Mammary epithelial cell (primary cell): ENCODE measurements around the gene OR2A42.
"Not testable (repeated sequence)": the region's sequence is repeated elsewhere in the genome, so short reads cannot be mapped to it uniquely, and the experiment has no call there.

Experiments
- EZH2 ChIP-seq: IDR thresholded peaks from 2 replicates; pipeline ENCODE4 v1.6.1; 2012; ENCODE audit warnings: low read length, inconsistent platforms, borderline replicate concordance
- TF ChIP-seq, protein P1 (sequence below), 2 donors: IDR thresholded peaks in 1 of 2; conservative IDR thresholded peaks in 1 of 2; 2 replicates each; pipeline ENCODE4 v1.5.1; 2011 to 2012; ENCODE audit warnings: inconsistent platforms in 2 of 2, low read length in 2 of 2, mild to moderate bottlenecking in 2 of 2, control low read depth in 1 of 2, low read depth in 1 of 2; ENCODE audit not compliant: insufficient read depth in 1 of 2; ENCODE audit errors: extremely low read depth in 1 of 2

DNA sequence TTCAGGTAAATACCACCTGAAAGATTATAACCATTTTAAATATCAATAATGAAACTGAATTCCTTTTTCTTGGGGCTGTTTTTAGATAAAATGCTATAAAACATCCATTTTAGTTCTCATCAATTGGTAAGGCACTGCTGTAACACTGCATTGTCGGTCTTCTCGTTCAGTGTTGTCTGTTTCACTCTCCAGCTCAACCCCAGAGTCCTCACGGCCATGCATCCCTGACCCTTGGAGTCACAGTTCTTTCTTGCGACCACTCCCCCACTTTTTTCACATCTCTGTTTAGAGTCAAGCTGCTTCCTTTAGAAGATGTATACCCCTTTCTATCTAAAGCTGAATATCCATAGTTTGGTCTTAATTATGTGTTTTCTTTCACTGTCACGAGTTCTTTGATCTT is 7.6 kb upstream of the OR2A42 start:
- TF ChIP-seq, protein P1, sequence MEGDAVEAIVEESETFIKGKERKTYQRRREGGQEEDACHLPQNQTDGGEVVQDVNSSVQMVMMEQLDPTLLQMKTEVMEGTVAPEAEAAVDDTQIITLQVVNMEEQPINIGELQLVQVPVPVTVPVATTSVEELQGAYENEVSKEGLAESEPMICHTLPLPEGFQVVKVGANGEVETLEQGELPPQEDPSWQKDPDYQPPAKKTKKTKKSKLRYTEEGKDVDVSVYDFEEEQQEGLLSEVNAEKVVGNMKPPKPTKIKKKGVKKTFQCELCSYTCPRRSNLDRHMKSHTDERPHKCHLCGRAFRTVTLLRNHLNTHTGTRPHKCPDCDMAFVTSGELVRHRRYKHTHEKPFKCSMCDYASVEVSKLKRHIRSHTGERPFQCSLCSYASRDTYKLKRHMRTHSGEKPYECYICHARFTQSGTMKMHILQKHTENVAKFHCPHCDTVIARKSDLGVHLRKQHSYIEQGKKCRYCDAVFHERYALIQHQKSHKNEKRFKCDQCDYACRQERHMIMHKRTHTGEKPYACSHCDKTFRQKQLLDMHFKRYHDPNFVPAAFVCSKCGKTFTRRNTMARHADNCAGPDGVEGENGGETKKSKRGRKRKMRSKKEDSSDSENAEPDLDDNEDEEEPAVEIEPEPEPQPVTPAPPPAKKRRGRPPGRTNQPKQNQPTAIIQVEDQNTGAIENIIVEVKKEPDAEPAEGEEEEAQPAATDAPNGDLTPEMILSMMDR (conservative IDR thresholded peaks at IDR 0.05 in 1 of 2, IDR thresholded peaks at IDR 0.05 in 1 of 2; ENCODE audit: extremely low read depth in 1 of 2, insufficient read depth in 1 of 2, low read depth in 1 of 2, low read length in 2 of 2) = not testable (repeated sequence)
- not testable (repeated sequence) for TF ChIP-seq EZH2
